Activated effector memory CD4-positive, alpha-beta T cell treated with anti-CD3 and anti-CD28 coated beads, Interleukin-2, amount 50 U/mL, for 16 hours (primary cell): ENCODE results near the gene DIPK1B.

Experiments
- DNase-seq: peaks from one replicate; pipeline ENCODE4 v3.0.0-alpha.2; 2020

DIPK1B gene

GRCh38 chr9:136740971-136741882 is 28.9 kb downstream of the DIPK1B start:
- DNase-seq = no peak

GRCh38 chr9:136741883-136742571 is 29.7 kb downstream of the DIPK1B start:
- DNase-seq = peak; percentile 79

GRCh38 chr9:136742591-136743391 is 30.4 kb downstream of the DIPK1B start, which contains the start of gene LCN10:
Gene LCN10, minus strand, starts transcription at chr9:136742940. Its CDS starts 37 bp downstream, at chr9:136742903.
- DNase-seq = no peak

- no peak for DNase-seq
Measured at GRCh38 chr9:136743639-136744211, 31.4 kb downstream of the DIPK1B start.

GRCh38 chr9:136744773-136745172 is 32.4 kb downstream of the DIPK1B start:
- DNase-seq = no peak

- no peak for DNase-seq
Measured at GRCh38 chr9:136745389-136746154, 33.2 kb downstream of the DIPK1B start.

- DNase-seq = no peak
Measured at GRCh38 chr9:136746155-136746490, 33.8 kb downstream of the DIPK1B start.

- DNase-seq = no peak
Measured at GRCh38 chr9:136746621-136747020, 34.2 kb downstream of the DIPK1B start.

- DNase-seq = no peak
Measured at GRCh38 chr9:136747161-136748060, 35.0 kb downstream of the DIPK1B start.

GRCh38 chr9:136748201-136748600 is 35.8 kb downstream of the DIPK1B start, which contains the start of gene LCN6:
Gene LCN6, minus strand, starts transcription at chr9:136748525. Its CDS starts 42 bp downstream, at chr9:136748483.
- no peak for DNase-seq

- DNase-seq = no peak
Measured at GRCh38 chr9:136748666-136749611, 36.6 kb downstream of the DIPK1B start.

GRCh38 chr9:136750526-136750925 is 38.2 kb downstream of the DIPK1B start:
- DNase-seq = no peak

- no peak for DNase-seq
Measured at GRCh38 chr9:136751244-136751643, 38.9 kb downstream of the DIPK1B start.

- no peak for DNase-seq
Measured at GRCh38 chr9:136751814-136752213, 39.4 kb downstream of the DIPK1B start.

- no peak for DNase-seq
Measured at GRCh38 chr9:136753371-136754058, 41.1 kb downstream of the DIPK1B start.

- no peak for DNase-seq
Measured at GRCh38 chr9:136754059-136754572, 41.7 kb downstream of the DIPK1B start.

- DNase-seq = no peak
Measured at GRCh38 chr9:136754626-136755301, 42.4 kb downstream of the DIPK1B start.
